Mesenchymal stem cell (in vitro differentiated cells and primary cell): Measurements from ENCODE around the gene CHRNB1.

Experiments used
- DNase-seq: peaks from one replicate; pipeline ENCODE4 v3.0.0-alpha.2; 2013
- H2AFZ ChIP-seq: one replicate; pipeline ENCODE4 v1.6.1; 2013; ENCODE audit warnings: low read depth, mild to moderate bottlenecking, control low read depth, inconsistent platforms, low read length, moderate library complexity
- H2AK5ac ChIP-seq: 2 replicates; pipeline ENCODE4 v1.6.1; 2013; ENCODE audit warnings: low read length, moderate library complexity, mild to moderate bottlenecking, inconsistent platforms; ENCODE audit not compliant: severe bottlenecking
- H2BK120ac ChIP-seq: one replicate; pipeline ENCODE4 v1.6.1; 2013; ENCODE audit warnings: low read depth, mild to moderate bottlenecking, inconsistent platforms, low read length, moderate library complexity
- H2BK12ac ChIP-seq, 2 experiments: one replicate each; pipeline ENCODE4 v1.6.1; 2013; ENCODE audit warnings: inconsistent platforms in 2 of 2, low read length in 2 of 2, mild to moderate bottlenecking in 2 of 2, moderate library complexity in 2 of 2, control low read depth in 1 of 2
- H2BK15ac ChIP-seq: one replicate; pipeline ENCODE4 v1.6.1; 2013; ENCODE audit warnings: mild to moderate bottlenecking, low read depth, inconsistent platforms; ENCODE audit not compliant: poor library complexity, severe bottlenecking
- H2BK5ac ChIP-seq: 2 replicates; pipeline ENCODE4 v1.6.1; 2013; ENCODE audit warnings: low read depth, mild to moderate bottlenecking, low read length, control low read depth, inconsistent platforms; ENCODE audit not compliant: poor library complexity, severe bottlenecking
- H3K14ac ChIP-seq, 2 experiments: one replicate each; pipeline ENCODE4 v1.6.1; 2013; ENCODE audit warnings: inconsistent platforms in 2 of 2, low read length in 2 of 2, control low read depth in 1 of 2, mild to moderate bottlenecking in 1 of 2, moderate library complexity in 1 of 2
- H3K18ac ChIP-seq, 2 experiments: one replicate each; pipeline ENCODE4 v1.6.1; 2013; ENCODE audit warnings: inconsistent platforms in 2 of 2, low read length in 2 of 2, control low read depth in 1 of 2, low read depth in 1 of 2, mild to moderate bottlenecking in 1 of 2
- H3K23ac ChIP-seq, 2 experiments: one replicate each; pipeline ENCODE4 v1.6.1; 2013; ENCODE audit warnings: inconsistent platforms in 2 of 2, low read length in 2 of 2, mild to moderate bottlenecking in 2 of 2, moderate library complexity in 2 of 2, control low read depth in 1 of 2
- H3K27ac ChIP-seq: 2 replicates; pipeline ENCODE4 v1.5.1; 2013; ENCODE audit warnings: mild to moderate bottlenecking, moderate library complexity, low read length, control low read depth, inconsistent platforms; ENCODE audit not compliant: poor library complexity, severe bottlenecking
- H3K27me3 ChIP-seq, 2 experiments: 2 replicates each; pipeline versions ENCODE4 v1.6.1 to v1.7.0; 2013; ENCODE audit warnings: low read length in 2 of 2, mild to moderate bottlenecking in 2 of 2, moderate library complexity in 2 of 2, control low read depth in 1 of 2, inconsistent platforms in 1 of 2; ENCODE audit not compliant: control insufficient read depth in 1 of 2, insufficient read depth in 1 of 2
- H3K36me3 ChIP-seq, 2 experiments: 2 replicates each; pipeline versions ENCODE4 v1.6.1 to v1.7.0; 2013; ENCODE audit warnings: low read length in 2 of 2, control low read depth in 1 of 2, inconsistent platforms in 1 of 2, low read depth in 1 of 2, mild to moderate bottlenecking in 1 of 2; ENCODE audit not compliant: insufficient read depth in 2 of 2, control insufficient read depth in 1 of 2
- H3K4ac ChIP-seq, 2 experiments: one replicate each; pipeline ENCODE4 v1.6.1; 2013; ENCODE audit warnings: inconsistent platforms in 2 of 2, low read length in 2 of 2, mild to moderate bottlenecking in 2 of 2, moderate library complexity in 2 of 2, control low read depth in 1 of 2, low read depth in 1 of 2
- H3K4me1 ChIP-seq: 2 replicates; pipeline ENCODE4 v1.6.1; 2013; ENCODE audit warnings: low read depth, low read length, control low read depth; ENCODE audit not compliant: control insufficient read depth, insufficient read depth
- H3K4me2 ChIP-seq: 2 replicates; pipeline ENCODE4 v1.6.1; 2013; ENCODE audit warnings: low read length, mild to moderate bottlenecking, inconsistent platforms; ENCODE audit not compliant: poor library complexity, severe bottlenecking
- H3K4me3 ChIP-seq, 2 experiments: 2 replicates each; pipeline versions ENCODE4 v1.5.1 to v1.7.0; 2013; ENCODE audit warnings: low read length in 2 of 2, mild to moderate bottlenecking in 2 of 2, control low read depth in 1 of 2, low read depth in 1 of 2; ENCODE audit not compliant: insufficient read depth in 1 of 2
- H3K79me1 ChIP-seq: replicated peaks from 2 replicates; pipeline ENCODE4 v1.6.1; 2013; ENCODE audit warnings: mild to moderate bottlenecking, control low read depth, low read length, inconsistent platforms; ENCODE audit not compliant: poor library complexity, severe bottlenecking
- H3K9ac ChIP-seq: 2 replicates; pipeline ENCODE4 v1.7.0; 2013; ENCODE audit warnings: mild to moderate bottlenecking, low read length, moderate library complexity
- H3K9me3 ChIP-seq: 2 replicates; pipeline ENCODE4 v1.7.0; 2013; ENCODE audit warnings: mild to moderate bottlenecking, low read length; ENCODE audit not compliant: control insufficient read depth
- H4K8ac ChIP-seq: one replicate; pipeline ENCODE4 v1.6.1; 2013; ENCODE audit warnings: inconsistent platforms, mild to moderate bottlenecking, low read length, moderate library complexity
- H4K91ac ChIP-seq: one replicate; pipeline ENCODE4 v1.6.1; 2013; ENCODE audit warnings: mild to moderate bottlenecking, low read length, inconsistent platforms
- WGBS: methylation state at CpG from one replicate; pipeline ENCODE4 v1.1.7; 2013; ENCODE audit warnings: mixed read lengths; 5-methylcytosine and 5-hydroxymethylcytosine counted together

Gene CHRNB1

DNA sequence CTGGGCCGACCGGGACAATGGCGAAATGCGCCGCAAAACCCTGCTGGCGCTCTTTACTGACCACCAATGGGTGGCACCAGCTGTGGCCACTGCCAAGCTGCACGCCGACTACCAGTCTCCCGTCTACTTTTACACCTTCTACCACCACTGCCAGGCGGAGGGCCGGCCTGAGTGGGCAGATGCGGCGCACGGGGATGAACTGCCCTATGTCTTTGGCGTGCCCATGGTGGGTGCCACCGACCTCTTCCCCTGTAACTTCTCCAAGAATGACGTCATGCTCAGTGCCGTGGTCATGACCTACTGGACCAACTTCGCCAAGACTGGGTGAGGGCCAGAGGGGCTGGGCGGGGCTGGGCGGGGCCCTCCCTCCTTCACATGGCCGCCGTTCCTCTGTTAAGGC lies 29.1 kb upstream of the CHRNB1 start:
- no peak overlapping the region for H4K91ac ChIP-seq
- H3K4me3 ChIP-seq = no peak overlapping the region
- no peak for DNase-seq
- no peak overlapping the region for H3K9ac ChIP-seq
- no peak overlapping the region for H2AFZ ChIP-seq
- no peak overlapping the region for H2BK120ac ChIP-seq
- H3K9me3 ChIP-seq = no peaks in the 10 kb centered on the region
- H4K8ac ChIP-seq = no peak overlapping the region
- no peak overlapping the region for H2BK15ac ChIP-seq
- peaks cover 8% of the 10 kb centered on the region for H3K4me1 ChIP-seq
- H3K27ac ChIP-seq = no peak overlapping the region
- no peak overlapping the region for H2BK5ac ChIP-seq
- peaks cover 11% of the 10 kb centered on the region for H3K79me1 ChIP-seq
- no peak overlapping the region for H3K18ac ChIP-seq
- H3K4ac ChIP-seq = no peak overlapping the region
- peaks cover 30 to 61% of the 10 kb centered on the region in 2 experiments for H3K36me3 ChIP-seq
- H2BK12ac ChIP-seq = no peak overlapping the region
- H3K27me3 ChIP-seq = no peaks in the 10 kb centered on the region
- H2AK5ac ChIP-seq = no peak overlapping the region
- no peak overlapping the region for H3K14ac ChIP-seq
- no peak overlapping the region for H3K4me2 ChIP-seq
- H3K23ac ChIP-seq = no peak overlapping the region
- WGBS = 94% methylated on average over 23 of the region's 23 CpGs

DNA sequence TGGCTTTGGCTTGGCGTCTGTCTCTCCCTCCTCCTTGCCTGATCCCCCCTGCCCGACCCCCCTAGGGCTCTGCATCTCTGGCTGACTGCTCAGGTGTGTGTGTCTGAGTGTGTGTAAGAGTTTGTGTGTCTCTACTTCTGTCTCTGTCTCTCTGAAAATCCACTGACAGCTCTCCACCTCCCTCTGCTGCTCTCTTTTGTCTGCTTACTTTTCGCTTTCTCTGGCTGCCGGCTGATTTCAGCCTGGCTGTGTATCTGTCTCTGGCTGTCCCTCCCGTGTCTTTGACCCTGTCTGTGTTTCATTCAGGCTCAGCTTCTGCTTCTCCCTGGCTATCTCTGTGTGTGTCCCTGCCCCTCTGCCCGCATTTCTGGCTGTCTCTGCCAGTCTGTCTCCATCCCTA lies 28.5 kb upstream of the CHRNB1 start:
- H2AK5ac ChIP-seq = no peak overlapping the region
- no peak overlapping the region for H3K14ac ChIP-seq
- H3K4me1 ChIP-seq = peaks cover 8% of the 10 kb centered on the region
- no peak overlapping the region for H3K9ac ChIP-seq
- H3K36me3 ChIP-seq = peaks cover 24 to 56% of the 10 kb centered on the region in 2 experiments
- no peak overlapping the region for H3K4ac ChIP-seq
- H2BK12ac ChIP-seq = no peak overlapping the region
- no peak overlapping the region for H4K91ac ChIP-seq
- WGBS = 84% methylated on average over 4 of the region's 6 CpGs
- H3K27me3 ChIP-seq = no peaks in the 10 kb centered on the region
- H3K79me1 ChIP-seq = peaks cover 8% of the 10 kb centered on the region
- H3K18ac ChIP-seq = no peak overlapping the region
- H4K8ac ChIP-seq = no peak overlapping the region
- H2AFZ ChIP-seq = no peak overlapping the region
- no peak overlapping the region for H3K4me2 ChIP-seq
- H3K4me3 ChIP-seq = no peak overlapping the region
- no peak overlapping the region for H3K23ac ChIP-seq
- no peaks in the 10 kb centered on the region for H3K9me3 ChIP-seq
- H2BK5ac ChIP-seq = no peak overlapping the region
- no peak overlapping the region for H3K27ac ChIP-seq
- no peak for DNase-seq
- H2BK120ac ChIP-seq = no peak overlapping the region
- no peak overlapping the region for H2BK15ac ChIP-seq

DNA sequence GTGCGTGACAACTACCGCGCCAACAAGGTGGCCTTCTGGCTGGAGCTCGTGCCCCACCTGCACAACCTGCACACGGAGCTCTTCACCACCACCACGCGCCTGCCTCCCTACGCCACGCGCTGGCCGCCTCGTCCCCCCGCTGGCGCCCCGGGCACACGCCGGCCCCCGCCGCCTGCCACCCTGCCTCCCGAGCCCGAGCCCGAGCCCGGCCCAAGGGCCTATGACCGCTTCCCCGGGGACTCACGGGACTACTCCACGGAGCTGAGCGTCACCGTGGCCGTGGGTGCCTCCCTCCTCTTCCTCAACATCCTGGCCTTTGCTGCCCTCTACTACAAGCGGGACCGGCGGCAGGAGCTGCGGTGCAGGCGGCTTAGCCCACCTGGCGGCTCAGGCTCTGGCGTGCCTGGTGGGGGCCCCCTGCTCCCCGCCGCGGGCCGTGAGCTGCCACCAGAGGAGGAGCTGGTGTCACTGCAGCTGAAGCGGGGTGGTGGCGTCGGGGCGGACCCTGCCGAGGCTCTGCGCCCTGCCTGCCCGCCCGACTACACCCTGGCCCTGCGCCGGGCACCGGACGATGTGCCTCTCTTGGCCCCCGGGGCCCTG lies 27.7 kb upstream of the CHRNB1 start:
- Histone ChIP-seq H2BK5ac (no peak overlapping the region), H2BK120ac (no peak overlapping the region), H3K9me3 (no peaks in the 10 kb centered on the region), H3K79me1 (peaks cover 8% of the 10 kb centered on the region), H3K14ac (no peak overlapping the region), H3K4me3 (no peak overlapping the region), H3K4me1 (peaks cover 8% of the 10 kb centered on the region), H2BK15ac (no peak overlapping the region), H3K4me2 (no peak overlapping the region), H3K27ac (no peak overlapping the region), H3K4ac (no peak overlapping the region), H2AFZ (no peak overlapping the region), H4K8ac (no peak overlapping the region), H3K36me3 (peaks cover 24 to 54% of the 10 kb centered on the region in 2 experiments), H2AK5ac (no peak overlapping the region), H3K27me3 (no peaks in the 10 kb centered on the region), H3K18ac (no peak overlapping the region), H3K23ac (no peak overlapping the region), H2BK12ac (no peak overlapping the region), H4K91ac (no peak overlapping the region), H3K9ac (no peak overlapping the region)
- no peak for DNase-seq
- over 99% methylated on average over 30 of the region's 54 CpGs for WGBS

DNA sequence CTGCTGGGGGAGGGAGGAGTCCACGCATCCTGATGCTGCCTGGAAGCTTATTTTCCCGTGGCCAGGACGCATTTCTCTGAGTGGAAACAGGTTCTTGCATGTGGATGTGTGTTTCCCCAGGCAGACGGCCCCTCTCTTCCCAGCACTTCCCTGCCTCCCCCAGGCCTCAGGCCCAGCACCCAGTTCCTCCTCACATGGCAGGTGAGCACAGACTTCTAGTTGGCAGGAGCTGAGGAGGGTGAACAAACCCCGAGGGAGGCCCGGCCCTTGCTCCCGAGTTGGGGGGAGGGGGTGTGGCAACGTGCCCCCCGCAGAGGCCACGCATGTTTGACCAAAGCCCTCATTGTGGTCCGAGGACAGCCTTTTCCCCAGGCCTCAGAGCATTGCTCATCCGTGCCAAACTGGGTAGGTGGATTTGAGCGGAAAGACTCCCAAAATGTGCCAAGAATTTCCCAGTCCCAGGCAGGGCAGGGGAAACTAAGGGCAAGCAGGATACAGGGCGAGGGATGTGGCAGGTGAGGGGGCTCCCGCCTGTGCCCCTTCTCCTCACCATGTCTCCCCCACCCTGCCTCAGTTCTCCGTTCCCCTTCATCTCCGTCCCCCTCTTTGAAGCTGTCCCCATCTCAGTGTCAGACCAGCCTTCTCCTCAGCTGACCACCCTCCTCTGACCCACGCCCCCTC lies 26.2 kb upstream of the CHRNB1 start:
- no peak overlapping the region for H3K4me2 ChIP-seq
- 78% methylated on average over 13 of the region's 18 CpGs for WGBS
- H3K4me1 ChIP-seq = peaks cover 3% of the 10 kb centered on the region
- H2AK5ac ChIP-seq = no peak overlapping the region
- H3K9ac ChIP-seq = no peak overlapping the region
- H3K9me3 ChIP-seq = no peaks in the 10 kb centered on the region
- H3K23ac ChIP-seq = no peak overlapping the region
- no peak overlapping the region for H2BK5ac ChIP-seq
- DNase-seq = no peak
- H2BK120ac ChIP-seq = no peak overlapping the region
- peaks cover 3% of the 10 kb centered on the region for H3K79me1 ChIP-seq
- no peak overlapping the region for H2AFZ ChIP-seq
- H2BK12ac ChIP-seq = no peak overlapping the region
- no peak overlapping the region for H3K27ac ChIP-seq
- no peaks in the 10 kb centered on the region for H3K27me3 ChIP-seq
- H3K14ac ChIP-seq = no peak overlapping the region
- no peak overlapping the region for H4K91ac ChIP-seq
- H3K18ac ChIP-seq = no peak overlapping the region
- H2BK15ac ChIP-seq = no peak overlapping the region
- H3K36me3 ChIP-seq = peaks cover 24 to 54% of the 10 kb centered on the region in 2 experiments
- H3K4ac ChIP-seq = no peak overlapping the region
- no peak overlapping the region for H4K8ac ChIP-seq
- H3K4me3 ChIP-seq = no peak overlapping the region
